Astrocyte of the spinal cord (primary cell): ENCODE results near the gene EIF2S3B.

Experiments
- DNase-seq: peaks from one replicate; pipeline ENCODE4 v3.0.0; 2011; ENCODE audit warnings: low read depth, low spot score
- H3K4me3 ChIP-seq: 2 replicates; pipeline ENCODE4 v1.5.1; 2011; ENCODE audit warnings: low read depth, mild to moderate bottlenecking, low read length, moderate library complexity
- in situ Hi-C: cut with HindIII; loops from 2 replicates; pipeline ENCODE4 v1.10.0; 2017; ENCODE audit warnings: low sequenced_read_pairs
- TF ChIP-seq, protein P1 (sequence below): IDR thresholded peaks from 2 replicates; pipeline ENCODE4 v1.5.1; 2012; ENCODE audit warnings: low read depth, mild to moderate bottlenecking, low read length, inconsistent platforms

The EIF2S3B gene

DNA sequence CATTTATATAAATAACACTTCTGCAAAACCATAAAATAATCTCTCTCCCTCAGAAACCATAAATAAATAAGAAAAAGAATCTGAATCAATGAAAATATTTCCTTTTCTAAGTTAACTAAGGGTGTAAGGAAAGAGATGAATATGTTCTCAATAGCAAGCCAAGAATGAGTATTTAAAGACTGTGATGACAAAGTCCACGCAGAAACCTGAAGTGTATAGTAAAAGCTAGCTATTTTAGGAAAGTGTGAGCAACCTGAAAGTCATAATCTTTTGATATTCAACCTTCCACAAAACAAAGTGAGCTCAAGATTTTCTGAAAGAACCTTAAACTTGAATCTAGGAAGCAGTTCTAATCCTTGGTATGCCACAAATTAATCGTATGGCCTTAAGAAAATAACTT is 15.9 kb downstream of the EIF2S3B start:
- no peak for DNase-seq
- in situ Hi-C loops, result no loop called here
- H3K4me3 ChIP-seq, result no peak overlapping the region
- TF ChIP-seq, protein P1, sequence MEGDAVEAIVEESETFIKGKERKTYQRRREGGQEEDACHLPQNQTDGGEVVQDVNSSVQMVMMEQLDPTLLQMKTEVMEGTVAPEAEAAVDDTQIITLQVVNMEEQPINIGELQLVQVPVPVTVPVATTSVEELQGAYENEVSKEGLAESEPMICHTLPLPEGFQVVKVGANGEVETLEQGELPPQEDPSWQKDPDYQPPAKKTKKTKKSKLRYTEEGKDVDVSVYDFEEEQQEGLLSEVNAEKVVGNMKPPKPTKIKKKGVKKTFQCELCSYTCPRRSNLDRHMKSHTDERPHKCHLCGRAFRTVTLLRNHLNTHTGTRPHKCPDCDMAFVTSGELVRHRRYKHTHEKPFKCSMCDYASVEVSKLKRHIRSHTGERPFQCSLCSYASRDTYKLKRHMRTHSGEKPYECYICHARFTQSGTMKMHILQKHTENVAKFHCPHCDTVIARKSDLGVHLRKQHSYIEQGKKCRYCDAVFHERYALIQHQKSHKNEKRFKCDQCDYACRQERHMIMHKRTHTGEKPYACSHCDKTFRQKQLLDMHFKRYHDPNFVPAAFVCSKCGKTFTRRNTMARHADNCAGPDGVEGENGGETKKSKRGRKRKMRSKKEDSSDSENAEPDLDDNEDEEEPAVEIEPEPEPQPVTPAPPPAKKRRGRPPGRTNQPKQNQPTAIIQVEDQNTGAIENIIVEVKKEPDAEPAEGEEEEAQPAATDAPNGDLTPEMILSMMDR, result no peak

DNA sequence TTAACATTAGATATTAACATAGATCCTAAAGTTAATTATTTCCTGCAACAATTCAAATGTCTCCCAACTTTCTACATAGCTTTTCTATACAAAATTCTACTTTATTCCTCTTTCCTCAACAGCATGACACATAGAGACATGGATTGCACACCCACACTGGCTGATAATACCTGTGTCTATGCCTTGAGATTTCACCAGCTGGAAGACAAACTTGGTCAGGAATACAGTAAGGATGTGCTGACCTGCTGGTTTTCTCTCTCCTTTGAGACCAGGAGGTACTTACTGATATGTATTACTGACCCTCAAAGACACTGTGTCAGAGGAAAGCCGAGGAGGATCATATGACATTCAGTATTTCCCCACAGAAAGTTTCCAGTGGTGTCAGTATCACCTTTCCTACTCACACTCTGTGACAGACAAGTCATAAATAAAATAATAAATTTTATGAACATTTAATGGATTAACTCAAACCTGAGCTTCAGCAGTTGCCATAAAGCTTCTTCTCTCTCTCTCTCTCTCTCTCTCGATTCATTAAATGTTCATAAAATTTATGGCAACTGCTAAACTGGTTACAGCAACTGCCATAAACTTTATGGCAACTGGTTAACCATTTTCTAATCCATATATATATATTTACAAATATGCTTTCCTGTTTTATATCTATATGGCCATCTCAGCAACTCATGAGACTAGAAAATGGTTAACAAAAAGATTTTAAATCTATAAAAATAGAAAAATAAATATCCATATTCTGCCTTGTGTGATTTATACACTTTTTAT is 22.7 kb downstream of the EIF2S3B start:
- TF ChIP-seq, protein P1, result no peak
- in situ Hi-C loops, result no loop called here
- no peak overlapping the region for H3K4me3 ChIP-seq
- DNase-seq, result no peak

DNA sequence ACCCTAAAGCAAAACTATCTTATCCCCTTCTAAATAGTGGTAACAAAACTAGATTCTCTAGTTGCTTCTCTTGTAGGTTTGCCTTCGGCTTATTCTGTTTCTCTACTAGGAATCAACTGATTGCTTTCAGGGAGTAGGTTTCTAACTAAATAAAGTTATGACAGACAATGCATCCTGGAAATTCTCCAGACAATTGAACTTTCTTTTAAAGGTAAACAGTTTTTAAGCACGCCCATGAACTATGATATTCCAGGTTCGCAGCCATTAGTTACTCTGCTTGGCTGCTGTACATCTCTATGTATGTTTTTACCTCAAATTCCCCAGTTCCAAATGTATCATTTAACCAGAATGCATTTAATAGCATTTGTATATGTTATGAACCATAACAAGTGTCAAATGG is 23.9 kb downstream of the EIF2S3B start:
- in situ Hi-C loops, result no loop called here
- no peak for DNase-seq
- no peak overlapping the region for H3K4me3 ChIP-seq
- TF ChIP-seq, protein P1, result no peak

DNA sequence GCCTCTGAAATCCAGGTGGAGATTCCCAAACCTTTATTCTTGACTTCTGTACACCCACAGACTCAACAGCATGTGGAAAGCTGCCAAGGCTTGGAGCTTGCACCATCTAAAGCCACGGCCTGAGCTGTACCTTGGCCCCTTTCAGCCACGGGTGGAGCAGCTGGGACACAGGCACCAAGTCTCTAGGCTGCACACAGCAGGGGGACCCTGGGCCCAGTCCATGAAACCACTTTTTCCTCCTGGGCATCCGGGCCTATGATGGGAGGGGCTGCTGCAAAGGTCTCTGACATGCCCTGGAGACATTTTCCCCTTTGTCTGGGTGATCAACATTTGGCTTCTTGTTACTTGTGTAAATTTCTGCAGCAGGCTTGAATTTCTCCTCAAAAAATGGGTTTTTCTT is 32.0 kb downstream of the EIF2S3B start:
- TF ChIP-seq, protein P1, result no peak
- no peak for DNase-seq
- no peak overlapping the region for H3K4me3 ChIP-seq
- in situ Hi-C loops, result no loop called here

DNA sequence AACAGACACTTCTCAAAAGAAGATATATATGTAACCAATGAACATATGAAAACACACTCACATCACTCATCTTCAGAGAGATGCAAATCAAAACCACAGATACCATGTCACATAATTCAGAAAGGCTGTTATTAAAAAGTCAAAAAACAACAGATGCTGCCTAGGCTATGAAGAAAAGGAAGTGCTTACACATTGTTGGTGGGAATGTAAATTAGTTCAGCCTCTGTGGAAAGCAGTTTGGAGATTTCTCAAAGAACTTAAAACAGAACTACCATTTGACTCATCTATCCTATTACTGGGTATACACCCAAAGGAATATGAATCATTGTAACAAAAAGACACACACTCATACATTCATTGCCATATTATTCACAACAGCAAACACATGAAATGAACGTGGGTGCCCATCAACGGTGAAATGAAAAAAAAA is 35.1 kb downstream of the EIF2S3B start:
- TF ChIP-seq, protein P1, result no peak
- in situ Hi-C loops, result no loop called here
- no peak overlapping the region for H3K4me3 ChIP-seq
- DNase-seq, result peak; percentile 57

DNA sequence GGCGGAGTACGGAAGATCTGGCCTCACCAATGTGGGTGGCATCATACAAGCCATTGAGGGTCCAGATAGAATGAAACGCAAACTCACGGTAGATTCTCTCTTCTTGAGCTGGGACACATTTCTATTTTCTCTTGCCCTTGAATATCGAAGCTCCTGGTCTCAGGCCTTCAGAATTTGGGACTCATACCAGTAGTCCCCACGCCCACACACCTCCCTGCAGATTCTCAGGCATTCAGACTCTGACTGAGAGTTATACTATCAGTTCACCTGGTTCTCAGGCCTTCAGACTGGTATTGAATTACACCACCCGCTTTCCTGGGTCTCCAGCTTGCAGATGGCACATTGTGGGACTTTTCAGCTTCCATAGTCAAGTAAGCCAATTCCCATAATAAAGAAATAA is 37.8 kb downstream of the EIF2S3B start:
- no peak for DNase-seq
- H3K4me3 ChIP-seq, result no peak overlapping the region
- in situ Hi-C loops, result no loop called here
- TF ChIP-seq, protein P1, result no peak

DNA sequence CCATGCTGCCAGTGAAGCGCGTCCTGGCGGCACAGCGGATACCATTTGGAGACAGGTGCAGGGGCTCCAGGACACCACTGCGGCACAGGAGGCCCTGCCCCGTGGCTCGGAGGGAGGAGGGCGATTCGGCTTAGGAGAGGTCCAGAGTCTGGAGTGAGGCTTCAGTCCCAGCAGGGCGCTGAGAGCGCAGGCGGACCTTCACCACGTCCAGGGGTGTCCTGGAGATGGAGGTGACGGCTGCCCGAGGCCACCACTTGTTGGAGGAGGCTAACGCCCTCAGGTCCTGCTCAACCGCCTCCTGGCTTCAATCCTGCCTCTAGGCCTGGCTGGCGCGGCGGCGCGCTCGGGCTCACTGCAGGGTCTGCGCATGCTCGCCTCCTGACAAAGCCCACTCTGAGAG is 45.7 kb downstream of the EIF2S3B start:
- H3K4me3 ChIP-seq, result no peak overlapping the region
- TF ChIP-seq, protein P1, result no peak
- DNase-seq, result no peak
- in situ Hi-C loops, result no loop called here
